ENCODE measurements around the gene NKX3-2.

NKX3-2 gene

GRCh38 chr4:13537832-13538177 is 6.5 kb downstream of the NKX3-2 start:
- no peak for ATAC-seq
- TF ChIP-seq TCF4 (CRISPR knock-in tag; IDR thresholded peaks at IDR 0.05; ENCODE audit: borderline replicate concordance) (no peak), ISL1 (CRISPR knock-in tag; IDR thresholded peaks at IDR 0.05) (no peak), ESRRG (CRISPR knock-in tag; IDR thresholded peaks at IDR 0.05) (no peak), ARNTL (CRISPR knock-in tag; IDR thresholded peaks at IDR 0.05; ENCODE audit: borderline replicate concordance, low read depth) (no peak), SNAI2 (CRISPR knock-in tag; IDR thresholded peaks at IDR 0.05) (no peak), TOX (CRISPR knock-in tag; IDR thresholded peaks at IDR 0.05; ENCODE audit: borderline replicate concordance) (no peak), ZNF70 (CRISPR knock-in tag; IDR thresholded peaks at IDR 0.05) (no peak), TSHZ2 (CRISPR knock-in tag; IDR thresholded peaks at IDR 0.05) (no peak), ZNF8 (CRISPR knock-in tag; IDR thresholded peaks at IDR 0.05) (no peak), PPARA (CRISPR knock-in tag; IDR thresholded peaks at IDR 0.05; ENCODE audit: borderline replicate concordance) (no peak), ZFP3 (CRISPR knock-in tag; IDR thresholded peaks at IDR 0.05) (no peak), BACH2 (CRISPR knock-in tag; IDR thresholded peaks at IDR 0.05; ENCODE audit: borderline replicate concordance) (no peak), CSDC2 (CRISPR knock-in tag; IDR thresholded peaks at IDR 0.05) (no peak), ZNF565 (CRISPR knock-in tag; conservative IDR thresholded peaks at IDR 0.05; ENCODE audit: low read depth) (no peak), OSR1 (CRISPR knock-in tag; IDR thresholded peaks at IDR 0.05) (no peak), RARB (CRISPR knock-in tag; IDR thresholded peaks at IDR 0.05) (no peak)
- TF ChIP-seq, protein P1, sequence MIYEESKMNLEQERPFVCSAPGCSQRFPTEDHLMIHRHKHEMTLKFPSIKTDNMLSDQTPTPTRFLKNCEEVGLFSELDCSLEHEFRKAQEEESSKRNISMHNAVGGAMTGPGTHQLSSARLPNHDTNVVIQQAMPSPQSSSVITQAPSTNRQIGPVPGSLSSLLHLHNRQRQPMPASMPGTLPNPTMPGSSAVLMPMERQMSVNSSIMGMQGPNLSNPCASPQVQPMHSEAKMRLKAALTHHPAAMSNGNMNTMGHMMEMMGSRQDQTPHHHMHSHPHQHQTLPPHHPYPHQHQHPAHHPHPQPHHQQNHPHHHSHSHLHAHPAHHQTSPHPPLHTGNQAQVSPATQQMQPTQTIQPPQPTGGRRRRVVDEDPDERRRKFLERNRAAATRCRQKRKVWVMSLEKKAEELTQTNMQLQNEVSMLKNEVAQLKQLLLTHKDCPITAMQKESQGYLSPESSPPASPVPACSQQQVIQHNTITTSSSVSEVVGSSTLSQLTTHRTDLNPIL (CRISPR knock-in tag; IDR thresholded peaks at IDR 0.05; ENCODE audit: low read depth), result no peak
- TF ChIP-seq, protein P2, sequence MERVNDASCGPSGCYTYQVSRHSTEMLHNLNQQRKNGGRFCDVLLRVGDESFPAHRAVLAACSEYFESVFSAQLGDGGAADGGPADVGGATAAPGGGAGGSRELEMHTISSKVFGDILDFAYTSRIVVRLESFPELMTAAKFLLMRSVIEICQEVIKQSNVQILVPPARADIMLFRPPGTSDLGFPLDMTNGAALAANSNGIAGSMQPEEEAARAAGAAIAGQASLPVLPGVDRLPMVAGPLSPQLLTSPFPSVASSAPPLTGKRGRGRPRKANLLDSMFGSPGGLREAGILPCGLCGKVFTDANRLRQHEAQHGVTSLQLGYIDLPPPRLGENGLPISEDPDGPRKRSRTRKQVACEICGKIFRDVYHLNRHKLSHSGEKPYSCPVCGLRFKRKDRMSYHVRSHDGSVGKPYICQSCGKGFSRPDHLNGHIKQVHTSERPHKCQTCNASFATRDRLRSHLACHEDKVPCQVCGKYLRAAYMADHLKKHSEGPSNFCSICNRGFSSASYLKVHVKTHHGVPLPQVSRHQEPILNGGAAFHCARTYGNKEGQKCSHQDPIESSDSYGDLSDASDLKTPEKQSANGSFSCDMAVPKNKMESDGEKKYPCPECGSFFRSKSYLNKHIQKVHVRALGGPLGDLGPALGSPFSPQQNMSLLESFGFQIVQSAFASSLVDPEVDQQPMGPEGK (CRISPR knock-in tag; IDR thresholded peaks at IDR 0.05; ENCODE audit: borderline replicate concordance), result no peak
- TF ChIP-seq, protein P3, sequence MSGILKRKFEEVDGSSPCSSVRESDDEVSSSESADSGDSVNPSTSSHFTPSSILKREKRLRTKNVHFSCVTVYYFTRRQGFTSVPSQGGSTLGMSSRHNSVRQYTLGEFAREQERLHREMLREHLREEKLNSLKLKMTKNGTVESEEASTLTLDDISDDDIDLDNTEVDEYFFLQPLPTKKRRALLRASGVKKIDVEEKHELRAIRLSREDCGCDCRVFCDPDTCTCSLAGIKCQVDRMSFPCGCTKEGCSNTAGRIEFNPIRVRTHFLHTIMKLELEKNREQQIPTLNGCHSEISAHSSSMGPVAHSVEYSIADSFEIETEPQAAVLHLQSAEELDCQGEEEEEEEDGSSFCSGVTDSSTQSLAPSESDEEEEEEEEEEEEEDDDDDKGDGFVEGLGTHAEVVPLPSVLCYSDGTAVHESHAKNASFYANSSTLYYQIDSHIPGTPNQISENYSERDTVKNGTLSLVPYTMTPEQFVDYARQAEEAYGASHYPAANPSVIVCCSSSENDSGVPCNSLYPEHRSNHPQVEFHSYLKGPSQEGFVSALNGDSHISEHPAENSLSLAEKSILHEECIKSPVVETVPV (CRISPR knock-in tag; IDR thresholded peaks at IDR 0.05), result no peak

DNA sequence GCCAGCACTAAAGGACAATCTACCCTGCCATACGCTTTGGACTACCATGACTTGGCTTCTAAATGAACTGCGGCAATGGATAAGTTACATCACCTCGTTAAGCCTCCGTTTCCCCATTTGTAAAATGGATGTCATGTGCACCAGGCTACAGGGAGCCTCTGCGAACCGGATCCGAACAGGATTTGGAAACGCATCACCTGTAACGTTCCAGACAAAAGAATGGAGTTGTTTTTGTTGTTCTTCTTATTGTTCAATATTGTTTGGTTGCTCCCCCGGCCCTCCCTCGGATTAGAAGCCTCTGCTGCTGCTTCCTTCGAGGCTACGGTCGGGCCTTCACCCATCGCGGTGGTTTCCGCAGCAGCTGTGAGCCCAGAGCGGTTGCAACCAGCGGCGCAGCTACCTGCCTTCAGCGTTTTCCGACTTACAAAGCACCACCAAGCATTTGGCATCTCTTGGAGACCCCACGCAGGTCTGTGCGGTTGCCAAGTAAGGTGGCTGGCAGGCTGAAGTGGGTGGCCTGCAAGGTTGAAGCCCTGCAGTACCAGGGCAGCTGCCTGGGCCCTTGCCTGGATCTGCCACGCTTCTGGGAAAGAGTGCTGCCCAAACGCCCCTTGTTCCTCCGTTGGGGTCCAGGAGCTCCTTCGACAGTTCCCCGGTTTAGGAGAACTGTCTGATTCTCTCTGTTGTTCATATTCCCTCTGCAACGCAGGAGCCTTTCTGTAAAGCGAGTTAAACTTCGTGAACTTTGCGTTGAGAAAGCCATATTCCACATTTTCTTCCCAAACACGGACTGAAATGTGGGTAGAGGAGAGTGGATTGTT is 7.1 kb downstream of the NKX3-2 start:
- ATAC-seq, result no peak

More for the DNA sequence above, 7.1 kb downstream of the NKX3-2 start:
- no peak for TF ChIP-seq BACH2 (CRISPR knock-in tag; IDR thresholded peaks at IDR 0.05; ENCODE audit: borderline replicate concordance)
- no peak for TF ChIP-seq ZNF70 (CRISPR knock-in tag; IDR thresholded peaks at IDR 0.05)
- TF ChIP-seq OSR1 (CRISPR knock-in tag; IDR thresholded peaks at IDR 0.05), result no peak
- no peak for TF ChIP-seq ARNTL (CRISPR knock-in tag; IDR thresholded peaks at IDR 0.05; ENCODE audit: borderline replicate concordance, low read depth)
- no peak for TF ChIP-seq ZNF565 (CRISPR knock-in tag; conservative IDR thresholded peaks at IDR 0.05; ENCODE audit: low read depth)
- no peak for TF ChIP-seq TOX (CRISPR knock-in tag; IDR thresholded peaks at IDR 0.05; ENCODE audit: borderline replicate concordance)
- TF ChIP-seq SNAI2 (CRISPR knock-in tag; IDR thresholded peaks at IDR 0.05), result no peak
- TF ChIP-seq RARB (CRISPR knock-in tag; IDR thresholded peaks at IDR 0.05), result no peak
- TF ChIP-seq, protein P1 (CRISPR knock-in tag; IDR thresholded peaks at IDR 0.05; ENCODE audit: low read depth), result no peak
- no peak for TF ChIP-seq CSDC2 (CRISPR knock-in tag; IDR thresholded peaks at IDR 0.05)
- TF ChIP-seq ZFP3 (CRISPR knock-in tag; IDR thresholded peaks at IDR 0.05), result no peak
- no peak for TF ChIP-seq ISL1 (CRISPR knock-in tag; IDR thresholded peaks at IDR 0.05)
- no peak for TF ChIP-seq ESRRG (CRISPR knock-in tag; IDR thresholded peaks at IDR 0.05)
- no peak for TF ChIP-seq ZNF8 (CRISPR knock-in tag; IDR thresholded peaks at IDR 0.05)
- TF ChIP-seq ZC3H10 (CRISPR knock-in tag; IDR thresholded peaks at IDR 0.05), result no peak
- no peak for TF ChIP-seq POU6F1 (CRISPR knock-in tag; IDR thresholded peaks at IDR 0.05; ENCODE audit: borderline replicate concordance, low read depth)
